GM18858 (cell line): Measurements from ENCODE around the gene SMIM13.
"Not testable (repeated sequence)": the region's sequence is repeated elsewhere in the genome, so short reads cannot be mapped to it uniquely, and the experiment has no call there.

ENCODE experiments used
- ATAC-seq: cut with Tn5 transposase; IDR thresholded peaks from one replicate; pipeline ENCODE4 v1.9.1; 2021; ENCODE audit not compliant: unreplicated experiment

SMIM13 gene

DNA sequence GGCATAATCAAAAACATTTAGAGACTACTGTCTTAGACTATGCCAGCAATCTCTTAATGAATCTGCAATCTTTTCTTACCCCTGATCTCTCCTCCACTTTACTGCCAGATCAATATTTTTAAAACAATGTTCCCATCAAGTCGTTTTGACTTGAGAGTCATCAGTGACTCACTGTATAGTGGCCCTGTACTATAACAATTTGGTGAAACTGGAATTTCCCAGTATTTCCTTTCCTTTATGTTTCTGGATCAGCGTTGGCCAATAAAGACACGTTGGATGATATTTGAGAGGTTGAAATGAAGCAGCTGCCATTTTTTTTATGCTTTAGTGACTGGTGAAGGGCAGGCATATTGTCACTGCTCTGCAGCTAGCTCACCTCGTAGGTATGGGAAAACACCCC, 10.1 kb upstream of the SMIM13 start:
- no peak for ATAC-seq

DNA sequence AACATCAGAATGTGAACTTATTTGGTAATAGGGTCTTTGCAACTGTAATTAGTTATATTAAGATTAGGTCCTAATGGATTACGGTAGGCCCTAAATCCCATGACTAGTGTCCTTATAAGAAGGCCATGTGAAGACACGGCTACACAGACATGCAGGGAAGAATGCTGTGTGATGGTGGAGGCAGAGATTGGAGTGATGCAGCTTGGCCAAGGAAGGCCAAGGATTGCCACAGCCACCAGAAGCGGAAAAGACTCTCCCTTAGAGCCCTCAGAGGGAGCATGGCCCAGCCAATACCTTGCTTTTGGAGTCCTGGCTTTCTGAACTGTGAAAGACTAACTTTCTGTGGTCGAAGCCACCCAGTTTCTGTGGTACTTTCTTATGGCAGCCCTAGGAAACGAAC, 9.7 kb upstream of the SMIM13 start:
- no peak for ATAC-seq

DNA sequence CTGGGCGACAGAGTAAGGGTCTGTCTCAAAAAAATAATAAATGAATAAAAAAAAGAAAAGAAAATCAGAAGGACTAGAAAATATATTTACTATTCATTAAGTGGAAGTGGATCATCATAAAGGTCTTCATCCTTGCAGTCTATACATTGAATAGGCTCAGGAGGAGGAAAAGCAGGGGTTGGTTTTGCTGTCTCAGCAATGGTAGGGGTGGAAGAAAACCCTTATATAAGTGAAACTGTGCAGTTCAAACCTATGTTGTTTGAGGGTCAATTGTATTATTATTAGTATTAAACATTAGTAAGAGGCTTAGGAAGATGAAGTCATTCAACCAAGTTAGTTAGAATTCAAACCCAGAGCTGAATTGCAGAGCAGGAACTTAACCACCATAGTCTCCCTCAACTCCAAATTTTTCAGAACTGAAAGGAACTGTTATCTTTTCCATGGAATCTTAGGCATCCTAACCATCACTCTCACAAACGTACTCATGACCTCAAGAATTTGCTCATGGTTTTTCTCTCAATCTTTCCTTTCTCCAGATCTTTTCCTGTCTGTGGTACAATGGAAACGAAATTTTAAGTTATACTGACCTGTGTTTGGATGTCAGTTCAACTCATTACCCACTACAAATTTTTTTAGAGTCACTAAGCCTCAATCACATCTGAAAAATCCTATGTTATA, 7.7 kb upstream of the SMIM13 start:
- no peak for ATAC-seq

DNA sequence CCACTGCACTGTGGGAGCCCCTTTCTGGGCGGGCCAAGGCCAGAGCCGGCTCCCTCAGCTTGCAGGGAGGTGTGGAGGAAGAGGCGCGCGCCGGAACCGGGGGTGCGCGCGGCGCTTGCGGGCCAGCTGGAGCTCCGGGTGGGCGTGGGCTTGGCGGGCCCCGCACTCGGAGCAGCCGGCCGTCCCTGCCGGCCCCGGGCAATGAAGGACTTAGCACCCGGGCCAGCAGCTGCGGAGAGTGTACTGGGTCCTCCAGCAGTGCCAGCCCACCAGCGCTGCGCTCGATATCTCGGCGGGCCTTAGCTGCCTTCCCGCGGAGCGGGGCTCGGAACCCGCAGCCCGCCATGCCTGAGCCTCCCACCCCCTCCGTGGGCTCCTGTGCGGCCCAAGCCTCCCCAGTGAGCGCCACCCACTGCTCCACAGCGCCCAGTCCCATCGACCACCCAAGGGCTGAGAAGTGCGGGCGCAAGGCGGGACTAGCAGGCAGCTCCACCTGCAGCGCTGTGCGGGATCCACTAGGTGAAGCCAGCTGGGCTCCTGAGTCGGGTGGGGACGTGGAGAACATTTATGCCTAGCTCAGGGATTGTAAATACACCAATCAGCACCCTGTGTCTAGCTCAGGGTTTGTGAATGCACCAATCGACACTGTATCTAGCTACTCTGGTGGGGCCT, 6.4 kb upstream of the SMIM13 start:
- not testable (repeated sequence) for ATAC-seq

DNA sequence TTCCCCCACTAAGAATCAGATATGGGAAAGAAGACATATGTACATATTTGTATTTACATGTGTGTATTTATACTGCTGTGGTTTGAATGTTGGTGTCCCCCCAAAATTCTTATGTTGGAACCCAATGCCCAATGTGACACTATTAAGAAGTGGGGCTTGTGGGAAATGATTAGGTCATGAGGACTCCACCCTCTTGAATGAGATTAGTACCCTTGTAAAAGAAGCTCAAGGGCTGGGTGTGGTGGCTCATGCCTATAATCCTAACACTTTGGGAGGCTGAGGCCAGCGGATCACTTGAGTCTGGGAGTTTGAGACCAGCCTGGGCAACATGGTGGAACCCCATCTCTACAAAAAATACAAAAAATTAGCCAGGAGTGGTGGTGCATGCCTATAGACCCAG, 3.9 kb upstream of the SMIM13 start:
- ATAC-seq, result no peak

DNA sequence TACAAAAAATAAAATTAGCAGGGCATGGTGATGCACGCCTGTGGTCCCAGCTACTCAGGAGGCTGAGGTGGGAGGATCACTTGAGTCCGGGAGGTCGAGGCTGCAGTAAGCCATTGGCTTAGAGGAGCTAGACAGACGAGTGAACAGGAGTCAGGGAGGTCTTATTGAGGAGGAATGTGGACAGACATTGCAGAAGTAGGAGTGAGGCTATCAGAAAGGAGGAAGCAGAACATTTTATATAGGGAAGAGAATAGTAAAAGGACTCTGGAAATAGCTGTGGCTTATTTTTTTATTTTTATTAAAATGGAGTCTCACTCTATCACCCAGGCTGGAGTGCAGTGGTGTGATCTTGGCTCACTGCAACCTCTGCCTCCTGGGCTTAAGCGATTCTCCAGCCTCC, 2.5 kb upstream of the SMIM13 start:
- not testable (repeated sequence) for ATAC-seq

DNA sequence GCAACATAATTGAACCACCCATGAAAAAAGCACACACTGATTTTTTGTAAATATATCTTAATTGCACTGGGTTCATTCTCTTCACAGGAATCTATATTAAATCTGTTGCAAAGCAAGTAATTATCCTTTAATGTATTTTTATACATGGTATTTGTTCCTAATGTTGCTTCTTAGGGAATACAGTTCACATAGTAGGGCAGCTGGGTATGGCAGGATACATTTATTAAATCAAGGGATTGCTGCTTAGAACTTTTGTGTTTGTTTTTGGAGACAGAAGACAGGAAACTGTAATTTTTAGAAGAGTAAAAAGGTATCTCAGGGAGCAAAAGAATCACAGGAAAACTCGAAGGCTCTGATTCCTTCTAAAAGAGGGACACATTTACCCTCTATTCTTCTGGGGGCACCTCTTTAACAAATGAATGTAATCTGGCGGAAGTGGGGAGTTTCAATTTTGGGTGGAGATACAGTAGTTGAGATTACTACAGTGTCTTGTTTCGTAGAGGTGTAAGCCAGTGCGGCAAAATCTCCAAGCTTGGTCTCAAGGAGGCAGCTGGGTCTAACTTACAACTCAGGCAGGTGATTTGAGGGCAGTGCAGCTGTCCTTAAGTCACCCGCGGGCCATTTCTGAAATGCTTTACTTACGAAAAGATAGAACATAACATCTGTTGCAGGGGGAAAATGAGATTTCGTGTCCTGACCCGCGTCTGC, 812 bp upstream of the SMIM13 start:
- ATAC-seq, result peak; percentile 26

DNA sequence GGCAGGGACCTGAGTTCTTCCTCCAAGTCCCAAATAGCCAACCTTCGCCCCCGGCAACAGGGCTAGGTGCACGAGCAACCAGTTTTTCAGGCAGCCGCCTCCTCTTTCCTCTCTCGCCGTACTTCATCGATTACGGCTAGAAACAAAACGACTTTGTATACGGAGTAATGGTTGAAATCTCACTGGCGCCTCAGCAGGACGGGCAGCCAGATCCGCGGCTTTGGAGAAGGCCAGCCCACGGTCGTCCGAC, 333 bp upstream of the SMIM13 start:
- peak; percentile 12 for ATAC-seq

DNA sequence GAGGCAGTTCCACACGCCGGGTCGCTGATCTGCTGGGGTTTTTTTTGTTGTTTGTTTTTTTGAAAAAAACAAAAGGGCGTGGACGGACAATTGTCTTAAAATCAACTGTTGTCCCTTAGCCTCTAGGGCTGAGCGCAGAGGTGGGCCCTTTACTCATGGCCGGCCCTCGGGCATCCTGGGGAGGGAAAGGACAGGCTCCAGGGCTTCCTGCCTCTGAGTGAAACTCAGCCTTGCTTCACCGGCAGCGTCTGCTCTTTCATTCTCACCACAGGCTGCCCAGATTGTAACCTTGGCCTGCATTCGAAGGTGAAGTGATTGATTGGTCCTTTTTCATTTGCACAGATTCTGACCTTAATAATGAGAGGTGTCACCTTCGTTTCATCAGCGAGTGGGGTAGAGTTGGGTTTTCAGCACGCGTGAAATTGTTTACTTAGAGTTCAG, 797 bp downstream of the SMIM13 start:
- ATAC-seq, result no peak

DNA sequence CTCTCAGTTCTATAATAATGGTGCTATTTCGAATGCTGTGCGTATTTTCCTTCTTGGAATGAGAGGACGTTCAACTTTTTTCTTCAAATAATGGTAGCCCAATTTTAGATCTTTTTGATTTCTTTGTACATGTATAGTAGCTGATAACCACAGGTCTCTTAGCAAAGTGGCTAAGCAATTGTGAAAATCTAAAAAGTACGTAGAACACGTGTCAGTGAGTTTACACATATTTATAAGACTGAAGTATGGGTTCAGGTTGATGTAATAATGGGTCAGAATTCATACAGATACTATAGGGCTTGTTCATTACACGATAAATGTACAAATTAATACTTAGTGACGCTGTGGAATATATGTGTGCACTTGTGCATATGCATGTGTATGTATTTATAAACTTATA, 1.3 kb downstream of the SMIM13 start:
- no peak for ATAC-seq

DNA sequence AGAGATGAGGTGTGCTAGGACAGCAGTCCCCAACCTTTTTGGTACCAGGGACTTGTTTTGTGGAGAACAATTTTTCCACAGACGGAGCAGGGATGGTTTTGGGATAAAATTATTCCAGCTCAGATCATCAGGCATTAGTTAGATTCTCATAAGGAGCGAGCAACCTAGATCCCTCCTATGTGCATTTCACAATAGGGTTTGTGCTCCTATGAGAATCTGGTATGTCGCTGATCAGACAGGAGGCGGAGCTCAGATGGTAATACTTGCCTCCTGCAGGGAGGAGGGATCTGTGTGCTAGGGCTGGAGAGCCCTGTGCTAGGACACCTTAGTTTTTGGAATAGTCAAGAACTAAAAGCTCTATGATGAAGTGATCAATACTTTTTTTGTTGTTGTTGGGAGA, 2.5 kb downstream of the SMIM13 start:
- no peak for ATAC-seq

DNA sequence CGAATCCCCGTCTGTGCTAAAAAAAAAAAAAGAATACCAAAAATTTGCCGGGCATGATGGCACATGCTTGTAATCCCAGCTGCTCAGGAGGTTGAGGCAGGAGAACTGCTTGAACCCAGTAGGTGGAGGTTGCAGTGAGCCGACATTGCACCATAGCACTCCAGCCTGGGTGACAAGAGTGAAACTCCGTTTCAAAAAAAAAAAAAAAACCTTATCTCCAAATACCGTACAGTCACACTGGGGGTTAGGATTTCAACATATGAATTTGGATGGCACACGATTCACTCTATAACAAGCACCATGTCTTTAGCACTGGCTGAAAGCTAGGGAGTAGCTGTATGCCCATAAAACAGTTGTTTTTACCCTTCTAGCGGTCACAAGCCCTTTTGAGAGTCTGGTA, 3.8 kb downstream of the SMIM13 start:
- ATAC-seq, result no peak

DNA sequence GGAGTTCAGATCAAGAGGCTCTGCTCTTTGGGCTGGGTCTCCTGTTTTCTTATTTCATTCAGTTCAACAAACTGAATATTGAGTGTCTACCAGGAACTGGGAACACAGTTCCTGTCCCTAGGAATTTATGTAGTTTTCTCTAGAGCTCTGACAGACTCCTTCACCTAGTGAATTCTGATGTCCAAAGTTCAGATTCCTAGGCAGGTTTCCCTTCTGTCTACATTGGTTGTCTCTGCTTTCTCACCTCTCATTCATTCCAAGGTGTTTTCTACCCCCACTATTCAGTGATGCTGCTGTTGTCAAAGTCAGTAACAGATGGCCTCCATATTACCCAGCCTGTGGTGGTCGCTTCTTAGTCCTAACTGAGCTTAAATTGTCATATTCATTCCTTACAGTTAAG, 4.4 kb downstream of the SMIM13 start:
- no peak for ATAC-seq

DNA sequence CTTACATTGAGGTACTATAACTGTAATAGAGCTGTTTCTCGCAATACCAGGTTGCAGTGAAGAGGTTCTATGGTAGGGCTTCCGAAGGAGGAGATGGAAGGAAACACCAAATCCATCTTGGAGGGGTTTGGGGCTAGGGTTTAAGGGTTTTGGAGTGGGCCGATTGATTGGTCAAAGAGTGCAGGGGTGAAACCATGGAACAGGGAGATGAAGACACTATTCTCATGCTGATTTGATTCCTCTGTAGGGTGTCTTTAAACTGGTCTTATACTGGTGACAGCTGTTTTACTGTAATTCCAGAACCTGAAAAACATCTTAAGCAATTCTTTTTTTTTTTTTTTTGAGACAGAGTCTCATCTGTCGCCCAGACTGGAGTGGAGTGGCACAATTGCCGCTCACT, 7.8 kb downstream of the SMIM13 start:
- ATAC-seq, result no peak

DNA sequence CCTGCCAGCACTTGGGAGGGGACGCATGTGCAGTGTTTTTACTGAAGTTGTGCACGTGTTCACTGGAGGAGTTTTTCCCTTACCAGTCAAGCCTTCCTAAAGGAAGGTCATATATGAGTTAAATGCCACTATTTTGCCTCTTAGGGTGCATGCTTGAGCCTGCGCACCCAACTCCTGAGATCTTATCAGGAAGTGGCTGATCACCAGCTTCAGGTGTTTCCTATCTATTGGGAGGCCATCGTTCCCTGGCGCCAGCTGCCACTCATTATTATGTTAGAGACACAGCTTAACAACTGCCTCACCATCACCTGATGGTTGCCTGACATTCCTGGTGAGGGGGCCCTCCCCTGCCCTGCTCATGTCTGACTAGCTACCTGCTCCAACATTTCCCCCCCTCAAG, 9.4 kb downstream of the SMIM13 start:
- ATAC-seq, result no peak

DNA sequence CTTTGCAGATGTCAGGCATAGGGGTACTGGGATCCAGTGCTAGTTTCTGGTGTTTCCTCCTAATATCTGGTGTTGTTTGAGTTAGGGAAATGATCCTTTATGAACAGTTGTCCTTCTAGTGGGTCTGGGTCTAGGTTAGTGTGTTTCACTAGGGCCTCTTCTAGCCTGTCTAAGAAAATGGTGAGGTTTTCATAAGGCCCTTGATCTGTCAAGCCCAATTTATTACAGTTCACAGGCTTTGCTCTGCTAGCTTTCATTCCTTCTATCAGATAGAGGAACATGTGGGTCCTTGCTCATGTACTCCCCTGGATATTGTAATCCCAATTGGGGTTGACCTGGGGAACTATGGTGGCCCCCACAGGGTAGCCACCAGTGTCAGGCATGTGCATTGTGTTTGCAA, 15.1 kb downstream of the SMIM13 start:
- ATAC-seq, result no peak

DNA sequence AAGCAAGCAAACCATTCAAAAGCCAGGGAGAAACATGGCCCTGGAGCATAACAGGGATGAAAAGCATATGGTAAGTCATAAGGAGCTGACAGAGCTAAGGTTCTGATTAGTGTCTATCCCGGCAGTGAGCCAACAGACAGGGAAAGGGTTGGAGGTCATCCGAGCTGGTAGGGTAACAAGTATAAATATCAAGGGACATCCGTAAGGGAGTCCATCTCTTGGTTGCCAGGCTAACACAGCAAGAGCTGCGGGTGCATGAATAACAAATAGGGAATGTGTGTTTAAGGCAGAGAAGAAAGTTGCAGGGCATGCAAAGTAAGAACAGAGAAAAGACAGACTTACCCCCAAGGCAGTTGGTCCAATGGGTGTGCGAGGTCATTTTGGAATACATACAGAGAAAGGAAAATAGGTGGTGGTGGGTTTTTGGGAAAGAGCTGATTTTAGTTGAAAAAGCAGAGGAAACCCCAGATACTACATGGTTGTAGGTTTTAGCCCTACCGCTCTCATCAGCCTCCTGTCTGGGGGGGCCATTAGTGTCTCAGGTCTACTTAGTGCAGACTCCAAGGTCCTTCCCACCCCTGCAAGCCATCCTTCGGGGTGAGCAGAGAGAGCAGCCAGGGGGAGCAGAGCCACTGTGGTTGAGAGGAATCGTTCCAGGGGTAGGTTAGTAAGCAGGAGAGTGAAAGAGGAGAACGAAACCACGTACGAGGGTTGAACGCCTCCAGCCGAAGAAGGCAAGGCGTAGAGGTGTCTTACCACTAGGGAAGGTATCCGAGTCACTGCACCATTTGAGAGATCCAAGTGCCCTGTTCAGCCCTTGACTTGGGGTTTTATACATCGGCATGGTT, 17.5 kb downstream of the SMIM13 start, which contains the start of gene ERVFRD-1:
ERVFRD-1 (minus strand) TSS at position 805 of the 848 bp plus-strand sequence. CDS start 6,415 bp downstream, outside the sequence.
- ATAC-seq, result no peak

DNA sequence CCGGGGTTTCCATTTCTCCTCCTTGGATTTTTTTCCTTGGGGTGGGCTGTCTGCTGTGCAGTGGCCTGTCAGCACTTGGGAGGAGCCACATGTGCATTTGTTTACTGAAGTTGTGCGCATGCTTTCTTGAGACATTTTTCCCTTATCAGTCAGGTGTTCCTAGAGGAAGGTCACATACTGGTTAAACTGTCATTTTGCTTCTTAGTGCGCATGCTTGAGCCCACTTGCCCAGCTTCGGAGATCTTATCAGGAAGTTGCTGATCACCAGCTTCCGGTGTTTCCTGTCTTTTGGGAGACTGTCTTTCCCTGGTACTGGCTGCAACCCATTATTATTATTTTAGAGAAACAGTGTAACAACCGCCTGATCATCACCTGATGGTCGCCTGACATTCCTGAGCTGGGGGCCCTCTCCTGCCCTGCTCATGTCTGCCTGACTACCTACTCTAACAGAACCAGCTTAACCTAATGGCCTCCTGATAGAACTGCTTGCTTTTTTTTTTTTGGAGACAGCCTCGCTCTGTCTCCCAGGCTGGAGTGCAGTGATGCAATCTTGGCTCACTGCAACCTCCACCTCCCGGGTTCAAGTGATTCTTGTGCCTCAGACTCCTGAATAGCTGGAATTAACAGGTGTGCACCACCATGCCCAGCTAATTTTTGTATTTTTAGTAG, 18.3 kb downstream of the SMIM13 start:
- no peak for ATAC-seq

DNA sequence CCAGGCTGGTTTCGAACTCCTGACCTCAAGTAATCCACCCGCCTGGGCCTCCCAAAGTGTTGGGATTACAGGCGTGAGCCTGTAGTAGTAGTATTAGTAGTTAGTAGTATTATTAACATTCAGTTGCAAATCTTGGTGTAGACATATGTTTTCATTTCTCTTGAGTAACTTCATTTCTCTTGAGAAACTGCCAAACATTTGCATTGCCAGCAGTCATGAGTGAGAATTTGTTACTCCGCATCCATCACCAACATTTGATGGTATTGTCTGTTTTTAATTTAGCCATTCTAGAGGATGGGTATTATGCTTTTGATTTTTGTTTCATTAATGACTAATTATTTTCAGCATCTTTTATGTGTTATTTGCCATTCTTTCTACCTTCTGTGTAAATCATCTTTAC, 19.4 kb downstream of the SMIM13 start:
- no peak for ATAC-seq

DNA sequence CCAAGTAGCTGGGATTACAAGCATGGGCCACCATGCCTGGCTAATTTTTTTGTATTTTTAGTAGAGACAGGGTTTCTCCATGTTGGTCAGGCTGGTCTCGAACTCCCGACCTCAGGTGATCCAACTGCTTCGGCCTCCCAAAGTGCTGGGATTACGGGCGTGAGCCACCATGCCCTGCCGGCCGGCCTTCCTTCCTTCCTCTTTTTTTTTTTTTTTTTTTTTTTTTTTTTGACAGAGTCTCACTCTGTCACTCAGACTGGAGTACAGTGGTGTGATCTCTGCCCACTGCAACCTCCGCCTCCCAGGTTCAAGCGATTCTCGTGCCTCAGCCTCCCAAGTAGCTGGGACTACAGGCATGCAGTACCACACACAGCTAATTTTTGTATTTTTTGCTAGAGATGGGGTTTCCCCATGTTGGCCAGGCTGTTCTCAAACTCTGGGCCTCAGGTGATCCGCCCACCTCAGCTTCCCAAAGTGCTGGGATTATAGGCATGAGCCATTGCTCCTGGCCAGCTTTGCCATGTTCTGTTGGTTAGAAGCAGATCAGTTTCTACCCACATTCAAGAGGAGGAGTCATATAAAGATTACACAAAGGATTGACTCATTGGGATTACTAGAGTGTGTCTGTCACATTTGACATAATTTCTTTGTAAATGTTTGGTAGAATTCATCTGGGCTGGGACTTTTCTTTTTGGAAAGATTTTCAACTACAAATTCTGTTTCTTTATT, 22.3 kb downstream of the SMIM13 start:
- not testable (repeated sequence) for ATAC-seq
